GM12873 (cell line): ENCODE measurements around the gene TUSC2.

Source experiments
- TF ChIP-seq, protein P1 (sequence below): IDR thresholded peaks from 2 replicates; pipeline ENCODE4 v1.5.1; 2012; ENCODE audit warnings: low read depth, mild to moderate bottlenecking, moderate library complexity, low read length, control low read depth; ENCODE audit not compliant: insufficient read depth; ENCODE audit errors: missing control alignments

Gene TUSC2

GRCh38 chr3:50319181-50319893 lies 8.7 kb downstream of the TUSC2 start:
- TF ChIP-seq, protein P1, sequence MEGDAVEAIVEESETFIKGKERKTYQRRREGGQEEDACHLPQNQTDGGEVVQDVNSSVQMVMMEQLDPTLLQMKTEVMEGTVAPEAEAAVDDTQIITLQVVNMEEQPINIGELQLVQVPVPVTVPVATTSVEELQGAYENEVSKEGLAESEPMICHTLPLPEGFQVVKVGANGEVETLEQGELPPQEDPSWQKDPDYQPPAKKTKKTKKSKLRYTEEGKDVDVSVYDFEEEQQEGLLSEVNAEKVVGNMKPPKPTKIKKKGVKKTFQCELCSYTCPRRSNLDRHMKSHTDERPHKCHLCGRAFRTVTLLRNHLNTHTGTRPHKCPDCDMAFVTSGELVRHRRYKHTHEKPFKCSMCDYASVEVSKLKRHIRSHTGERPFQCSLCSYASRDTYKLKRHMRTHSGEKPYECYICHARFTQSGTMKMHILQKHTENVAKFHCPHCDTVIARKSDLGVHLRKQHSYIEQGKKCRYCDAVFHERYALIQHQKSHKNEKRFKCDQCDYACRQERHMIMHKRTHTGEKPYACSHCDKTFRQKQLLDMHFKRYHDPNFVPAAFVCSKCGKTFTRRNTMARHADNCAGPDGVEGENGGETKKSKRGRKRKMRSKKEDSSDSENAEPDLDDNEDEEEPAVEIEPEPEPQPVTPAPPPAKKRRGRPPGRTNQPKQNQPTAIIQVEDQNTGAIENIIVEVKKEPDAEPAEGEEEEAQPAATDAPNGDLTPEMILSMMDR: no peak

GRCh38 chr3:50318615-50319014 lies 9.4 kb downstream of the TUSC2 start:
- TF ChIP-seq, protein P1: no peak

- TF ChIP-seq, protein P1: no peak
These were observed 9.9 kb downstream of the TUSC2 start for GRCh38 chr3:50318163-50318562.

DNA sequence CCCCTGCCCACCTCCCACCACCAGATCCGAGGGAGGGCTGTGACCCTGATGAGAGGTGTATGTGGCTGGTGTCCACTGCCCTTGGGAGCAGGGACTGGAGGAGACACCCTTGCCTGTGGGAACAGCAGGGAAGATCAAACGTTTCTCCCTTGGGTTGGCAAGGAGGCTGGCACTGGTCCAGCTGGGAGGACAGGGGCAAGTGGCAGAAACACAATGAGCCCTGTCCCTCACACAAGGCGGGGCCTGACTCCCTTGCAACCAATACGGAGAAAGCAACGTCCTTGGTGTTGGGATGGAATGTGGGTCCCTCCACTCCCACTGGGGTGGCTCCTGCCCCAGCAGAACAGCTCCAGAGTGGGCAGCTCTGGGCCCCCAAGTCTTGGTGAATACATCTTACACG lies 10.7 kb downstream of the TUSC2 start:
- TF ChIP-seq, protein P1: no peak

GRCh38 chr3:50316657-50317242 lies 11.3 kb downstream of the TUSC2 start:
- TF ChIP-seq, protein P1: no peak

DNA sequence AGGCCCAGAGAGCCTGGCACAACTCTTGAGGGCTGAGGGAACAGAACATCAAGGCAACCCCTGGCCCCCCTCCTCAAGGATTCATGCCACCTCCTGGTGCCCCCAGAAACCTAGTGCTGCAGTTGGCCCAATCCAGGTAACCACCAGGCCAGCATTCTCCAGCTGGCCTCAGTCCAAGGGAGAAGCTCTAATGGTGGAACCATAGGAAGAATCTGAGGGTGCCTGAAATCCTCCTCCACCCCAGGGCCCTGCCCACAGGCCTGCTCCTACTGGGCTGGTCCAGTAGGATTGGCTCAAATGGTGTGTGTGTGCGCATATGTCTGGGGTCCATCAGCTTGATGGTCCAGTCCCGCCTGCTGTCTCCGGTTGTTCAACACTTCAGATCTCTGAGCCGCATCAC lies 13.2 kb downstream of the TUSC2 start:
- TF ChIP-seq, protein P1: no peak

DNA sequence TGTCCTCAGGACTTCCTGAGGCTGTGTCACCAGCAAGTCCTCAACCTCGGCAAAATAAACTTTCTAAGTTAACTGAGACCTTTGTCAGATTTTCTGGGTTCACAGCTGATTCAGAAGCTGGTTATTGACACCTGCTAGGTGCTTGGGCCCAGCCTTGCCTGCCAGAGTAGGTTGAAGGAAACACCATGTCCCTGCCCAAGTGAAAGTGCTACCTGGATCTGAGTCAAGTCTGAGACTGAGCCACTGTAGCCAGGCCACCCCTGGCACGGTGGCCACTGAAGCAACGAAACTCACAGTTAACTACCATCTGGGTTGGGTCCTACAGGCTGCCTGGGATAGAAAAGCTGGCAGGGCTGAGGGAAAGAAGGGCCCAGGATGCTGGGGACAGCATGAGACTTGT lies 13.7 kb downstream of the TUSC2 start:
- TF ChIP-seq, protein P1: no peak
